ENCODE measurements around the gene PSMD9.
"Not testable (repeated sequence)": the region's sequence is repeated elsewhere in the genome, so short reads cannot be mapped to it uniquely, and the experiment has no call there.

PSMD9 gene

GRCh38 chr12:121860257-121860656, 28.3 kb upstream of the PSMD9 start:
- TF ChIP-seq CTCF (IDR thresholded peaks at IDR 0.05; ENCODE audit: borderline replicate concordance, control extremely low read depth, extremely low read depth, insufficient read depth, missing control alignments): no peak
- DNase-seq (ENCODE audit: low spot score): no peak
- in situ Hi-C loops (cut with MboI; ENCODE audit: low sequenced_read_pairs, unreplicated experiment): no loop called here

- in situ Hi-C loops (cut with MboI; ENCODE audit: low sequenced_read_pairs, unreplicated experiment); DNase-seq (ENCODE audit: low spot score): not testable (repeated sequence)
Measured at GRCh38 chr12:121860699-121861098, 27.9 kb upstream of the PSMD9 start.

- no peak for DNase-seq (ENCODE audit: low spot score)
- in situ Hi-C loops (cut with MboI; ENCODE audit: low sequenced_read_pairs, unreplicated experiment): no loop called here
- TF ChIP-seq CTCF (IDR thresholded peaks at IDR 0.05; ENCODE audit: borderline replicate concordance, control extremely low read depth, extremely low read depth, insufficient read depth, missing control alignments): no peak
Measured at GRCh38 chr12:121861636-121862254, 26.8 kb upstream of the PSMD9 start.

GRCh38 chr12:121866331-121866730, 22.3 kb upstream of the PSMD9 start:
- no peak for DNase-seq (ENCODE audit: low spot score)
- in situ Hi-C loops (cut with MboI; ENCODE audit: low sequenced_read_pairs, unreplicated experiment): no loop called here
- no peak for TF ChIP-seq CTCF (IDR thresholded peaks at IDR 0.05; ENCODE audit: borderline replicate concordance, control extremely low read depth, extremely low read depth, insufficient read depth, missing control alignments)

- in situ Hi-C loops (cut with MboI; ENCODE audit: low sequenced_read_pairs, unreplicated experiment); DNase-seq (ENCODE audit: low spot score): not testable (repeated sequence)
Measured at GRCh38 chr12:121869229-121869628, 19.4 kb upstream of the PSMD9 start.

- TF ChIP-seq CTCF (IDR thresholded peaks at IDR 0.05; ENCODE audit: borderline replicate concordance, control extremely low read depth, extremely low read depth, insufficient read depth, missing control alignments): no peak
- in situ Hi-C loops (cut with MboI; ENCODE audit: low sequenced_read_pairs, unreplicated experiment): no loop called here
- no peak for DNase-seq (ENCODE audit: low spot score)
Measured at GRCh38 chr12:121871467-121871866, 17.1 kb upstream of the PSMD9 start.

- no peak for DNase-seq (ENCODE audit: low spot score)
- in situ Hi-C loops (cut with MboI; ENCODE audit: low sequenced_read_pairs, unreplicated experiment): no loop called here
- TF ChIP-seq CTCF (IDR thresholded peaks at IDR 0.05; ENCODE audit: borderline replicate concordance, control extremely low read depth, extremely low read depth, insufficient read depth, missing control alignments): no peak
Measured at GRCh38 chr12:121872546-121873215, 15.9 kb upstream of the PSMD9 start.

GRCh38 chr12:121873216-121873569, 15.4 kb upstream of the PSMD9 start:
- no peak for TF ChIP-seq CTCF (IDR thresholded peaks at IDR 0.05; ENCODE audit: borderline replicate concordance, control extremely low read depth, extremely low read depth, insufficient read depth, missing control alignments)
- DNase-seq (ENCODE audit: low spot score): no peak
- in situ Hi-C loops (cut with MboI; ENCODE audit: low sequenced_read_pairs, unreplicated experiment): no loop called here
